Naive thymus-derived CD4-positive, alpha-beta T cell (primary cell): ENCODE measurements around the gene NINJ1. TPM values are rescaled to one million over a fixed set of nuclear protein-coding genes. Genes with fewer than 3 reads are reported as not detected.

Experiments
- ATAC-seq: fragments of 150-1000 bp; cut with Tn5 transposase; 2 replicates; pipeline ENCODE4 v1.10.0; 2021; ENCODE audit warnings: mild to moderate bottlenecking, moderate library complexity
- CTCF ChIA-PET: fragments of 350-600 bp; sonication (Branson Sonifier 250); formaldehyde crosslinking; loops from one replicate; lab custom pipeline; 2021; ENCODE audit warnings: antibody characterized with exemption; lab: Charles Lee
- POLR2A ChIA-PET: fragments of 350-600 bp; sonication (Branson Sonifier 250); formaldehyde crosslinking; loops from one replicate; lab custom pipeline; 2021; ENCODE audit warnings: antibody characterized with exemption, inconsistent platforms; lab: Charles Lee
- DNase-seq, 9 donors: peaks; one replicate each; pipeline versions ENCODE4 v3.0.0 to v3.0.0-alpha.2; 2020 to 2022; ENCODE audit warnings: mixed read lengths in 1 of 9
- H3K27ac ChIP-seq: one replicate; pipeline ENCODE4 v1.7.0; 2013; ENCODE audit warnings: mild to moderate bottlenecking, low read depth, low read length, moderate library complexity
- H3K27me3 ChIP-seq, 2 donors: one replicate each; pipeline ENCODE4 v1.7.0; 2013; ENCODE audit warnings: low read length in 2 of 2, mild to moderate bottlenecking in 2 of 2, moderate library complexity in 2 of 2; ENCODE audit not compliant: control insufficient read depth in 2 of 2, insufficient read depth in 2 of 2
- H3K36me3 ChIP-seq, 3 experiments: 1 replicate in 2 of 3; 2 replicates in 1 of 3; pipeline ENCODE4 v1.7.0; 2013; ENCODE audit warnings: low read length in 3 of 3, mild to moderate bottlenecking in 3 of 3, moderate library complexity in 1 of 3; ENCODE audit not compliant: insufficient read depth in 3 of 3, control insufficient read depth in 2 of 3
- H3K4me1 ChIP-seq, 2 donors: one replicate each; pipeline ENCODE4 v1.7.0; 2013; ENCODE audit warnings: low read length in 2 of 2, mild to moderate bottlenecking in 2 of 2, moderate library complexity in 1 of 2; ENCODE audit not compliant: control insufficient read depth in 2 of 2, insufficient read depth in 2 of 2
- H3K4me3 ChIP-seq: 2 replicates; pipeline ENCODE4 v1.7.0; 2013; ENCODE audit warnings: mild to moderate bottlenecking, low read length
- H3K9me3 ChIP-seq, 3 experiments: 1 replicate in 2 of 3; 2 replicates in 1 of 3; pipeline ENCODE4 v1.7.0; 2013; ENCODE audit warnings: low read length in 3 of 3; ENCODE audit not compliant: control insufficient read depth in 2 of 3
- H3K27ac Mint-ChIP-seq, 9 donors: one replicate each; pipeline ENCODE4 v1.8.0; 2020 to 2022; ENCODE audit warnings: mixed read lengths in 9 of 9, mild to moderate bottlenecking in 8 of 9, moderate library complexity in 5 of 9, inconsistent platforms in 2 of 9
- H3K27me3 Mint-ChIP-seq, 5 donors: one replicate each; pipeline ENCODE4 v1.8.0; 2021 to 2022; ENCODE audit warnings: mixed read lengths in 5 of 5, mild to moderate bottlenecking in 1 of 5
- H3K36me3 Mint-ChIP-seq, 5 donors: one replicate each; pipeline ENCODE4 v1.8.0; 2020 to 2022; ENCODE audit warnings: mixed read lengths in 5 of 5, mild to moderate bottlenecking in 3 of 5, inconsistent platforms in 1 of 5
- H3K4me1 Mint-ChIP-seq, 7 donors: one replicate each; pipeline ENCODE4 v1.8.0; 2020 to 2022; ENCODE audit warnings: mixed read lengths in 7 of 7, mild to moderate bottlenecking in 3 of 7, inconsistent platforms in 1 of 7
- H3K4me3 Mint-ChIP-seq, 10 donors: one replicate each; pipeline ENCODE4 v1.8.0; 2020 to 2022; ENCODE audit warnings: mild to moderate bottlenecking in 10 of 10, mixed read lengths in 10 of 10, moderate library complexity in 6 of 10, inconsistent platforms in 2 of 10
- H3K9me3 Mint-ChIP-seq, 11 donors: one replicate each; pipeline ENCODE4 v1.8.0; 2020 to 2022; ENCODE audit warnings: mixed read lengths in 11 of 11, mild to moderate bottlenecking in 4 of 11, inconsistent platforms in 1 of 11, moderate library complexity in 1 of 11
- intact Hi-C, 2 donors: fragments of 100-400 bp; cut with micrococcal nuclease; formaldehyde crosslinking; loops; one replicate each; pipeline ENCODE4 v1.15.1; 2023
- polyA plus RNA-seq, 2 donors: library from polyadenylated mRNA; unstranded; fragments of 300-500 nt; fragmentation: Illumina TruSeq; gene quantifications; one replicate each; pipeline ENCODE4 v1.2.3, GENCODE V29; 2021
- total RNA-seq, 6 experiments: library from RNA in 5 of 6; stranded (reverse) in 5 of 6; gene quantifications; 1 replicate in 5 of 6; 2 replicates in 1 of 6; pipeline ENCODE4 v1.2.3 and lab custom pipeline; 2021 to 2026

The NINJ1 gene
- total and polyA plus RNA-seq, 7 experiments from 2014 or later: 30.7 to 163 (median 113) TPM

DNA sequence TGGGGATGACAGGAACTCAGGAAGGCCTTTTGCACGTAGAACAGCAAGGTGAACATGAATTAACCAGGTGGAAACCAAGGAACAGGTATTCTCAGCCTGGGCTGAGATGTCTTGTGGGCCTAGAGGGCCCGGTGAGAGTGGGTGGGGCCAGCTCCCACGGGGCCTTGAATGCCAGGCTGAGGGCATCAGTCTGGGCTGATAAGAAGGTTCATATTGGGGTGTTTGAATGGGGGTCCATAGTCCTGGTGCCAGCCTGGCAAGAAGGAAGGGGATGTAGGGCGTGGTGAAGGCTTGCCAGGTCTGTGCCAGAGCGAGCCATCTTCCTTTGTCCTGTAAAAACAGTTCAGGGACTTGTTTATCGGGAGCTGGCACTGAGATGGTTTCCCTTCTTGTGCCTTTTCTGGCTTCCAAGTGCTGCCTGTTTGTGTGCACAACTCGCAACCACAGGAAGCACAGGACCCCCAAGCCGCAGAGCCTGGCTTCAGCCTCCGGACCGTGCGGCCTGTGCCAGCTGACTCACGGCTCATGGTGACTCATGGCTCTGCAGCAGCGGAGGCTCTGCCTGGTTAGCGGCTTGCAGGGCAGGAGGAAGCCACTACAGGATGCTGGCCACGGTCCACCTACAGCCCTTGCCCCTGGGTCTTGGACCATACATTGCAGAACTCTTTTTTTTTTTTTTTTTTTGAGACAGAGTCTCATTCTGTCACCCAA, 35.7 kb downstream of the NINJ1 start:
- H3K27ac ChIP-seq: peak overlapping the region; percentile 93
- peak overlapping the region; percentile 71 for H3K4me3 ChIP-seq
- ChIA-PET POLR2A (interaction anchor here (0.8 to 6.4 kb wide), 14 partner anchors 9 to 134 kb away, joined by 3 to 60 read pairs (median 6); no protein-coding TSS in a partner anchor), CTCF (interaction anchor here (0.7 to 1.3 kb wide), 6 partner anchors 9 to 468 kb away, joined by 3 read pairs; partner anchors contain the start of gene WNK2)
- Mint-ChIP-seq H3K36me3 (peaks cover 0 to 20% (median 5%) of the 10 kb centered on the region in 5 donors), H3K27me3 (no peaks in the 10 kb centered on the region), H3K27ac (peak overlapping the region; percentile 82 to 96 (median 90)), H3K4me1 (peaks cover 45 to 75% (median 63%) of the 10 kb centered on the region in 7 donors), H3K4me3 (peak overlapping the region; percentile 83 to 95 (median 90)), H3K9me3 (peaks cover 0 to 5% (median 1%) of the 10 kb centered on the region in 11 donors)
- H3K36me3 ChIP-seq: no peaks in the 10 kb centered on the region
- DNase-seq (peak in 1 of 9 donors; percentile 66), ATAC-seq (no peak)
- peaks cover 46 to 55% of the 10 kb centered on the region in 2 donors for H3K4me1 ChIP-seq
- no peaks in the 10 kb centered on the region for H3K27me3 ChIP-seq
- intact Hi-C loops: loop anchor here (5.0 to 10.0 kb wide), 5 partner anchors 221 to 981 kb away; partner anchors contain the start of genes CENPP (in 1 of the 2), NOL8 (in 1 of the 2), SPTLC1 (in 1 of the 2) and ZNF484 (in 1 of the 2)
- no peaks in the 10 kb centered on the region for H3K9me3 ChIP-seq

DNA sequence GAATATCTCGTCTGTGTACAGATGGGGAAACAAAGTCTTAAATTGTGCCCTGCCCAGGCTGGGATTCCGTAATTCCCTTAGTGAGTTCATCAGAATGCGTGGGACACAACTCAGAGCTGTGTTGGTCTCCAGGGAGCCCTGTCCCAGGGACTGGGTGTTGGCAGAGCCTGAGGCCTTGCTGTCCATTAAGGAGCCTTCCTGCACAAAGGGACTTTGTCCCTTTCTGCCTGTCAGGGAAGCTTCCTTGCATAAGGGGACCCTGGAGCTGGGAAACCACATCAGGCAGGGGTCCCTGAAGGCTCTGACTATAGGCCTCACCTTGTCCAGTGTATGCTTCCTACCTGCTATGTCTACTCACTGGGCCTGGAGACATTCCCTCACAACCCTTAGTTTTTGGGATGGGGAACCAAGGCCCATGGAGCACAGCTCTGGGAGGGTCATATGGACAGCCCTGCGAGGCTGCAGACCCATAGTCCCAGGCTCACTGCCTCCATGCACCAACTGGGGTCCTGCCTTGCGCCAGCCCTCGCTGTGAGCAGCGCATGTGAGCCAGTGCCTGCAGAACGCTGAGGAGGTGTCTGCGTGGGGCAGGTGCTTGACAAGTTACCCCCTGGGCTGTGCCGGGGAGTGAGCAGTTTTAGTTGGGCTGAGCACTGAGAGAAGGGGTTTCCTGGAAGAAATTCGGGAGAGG, 36.4 kb downstream of the NINJ1 start:
- H3K27ac Mint-ChIP-seq: peak overlapping the region; percentile 82 to 96 (median 90)
- Histone ChIP-seq H3K9me3 (no peaks in the 10 kb centered on the region), H3K4me3 (peak overlapping the region; percentile 71), H3K27ac (peak overlapping the region; percentile 93), H3K27me3 (no peaks in the 10 kb centered on the region), H3K36me3 (no peaks in the 10 kb centered on the region), H3K4me1 (peaks cover 46 to 58% of the 10 kb centered on the region in 2 donors)
- H3K4me3 Mint-ChIP-seq: peak overlapping the region; percentile 83 to 95 (median 90)
- ChIA-PET CTCF (interaction anchor here (0.7 to 1.5 kb wide), 5 partner anchors 10 to 113 kb away, joined by 3 to 4 read pairs (median 3); no protein-coding TSS in a partner anchor), POLR2A (interaction anchor here (0.5 to 6.4 kb wide), 14 partner anchors 9 to 134 kb away, joined by 3 to 60 read pairs (median 4); no protein-coding TSS in a partner anchor)
- H3K27me3 Mint-ChIP-seq: no peaks in the 10 kb centered on the region
- H3K9me3 Mint-ChIP-seq: peaks cover 0 to 2% (median 0%) of the 10 kb centered on the region in 11 donors
- peaks cover 0 to 18% (median 4%) of the 10 kb centered on the region in 5 donors for H3K36me3 Mint-ChIP-seq
- no peak for ATAC-seq
- H3K4me1 Mint-ChIP-seq: peaks cover 46 to 75% (median 63%) of the 10 kb centered on the region in 7 donors
- DNase-seq: no peak
- intact Hi-C loops: loop anchor here (2.0 to 10.0 kb wide), 6 partner anchors 141 to 980 kb away; partner anchors contain the start of genes CENPP (in 1 of the 2), NOL8 (in 1 of the 2), SPTLC1 (in 1 of the 2) and ZNF484 (in 1 of the 2)

DNA sequence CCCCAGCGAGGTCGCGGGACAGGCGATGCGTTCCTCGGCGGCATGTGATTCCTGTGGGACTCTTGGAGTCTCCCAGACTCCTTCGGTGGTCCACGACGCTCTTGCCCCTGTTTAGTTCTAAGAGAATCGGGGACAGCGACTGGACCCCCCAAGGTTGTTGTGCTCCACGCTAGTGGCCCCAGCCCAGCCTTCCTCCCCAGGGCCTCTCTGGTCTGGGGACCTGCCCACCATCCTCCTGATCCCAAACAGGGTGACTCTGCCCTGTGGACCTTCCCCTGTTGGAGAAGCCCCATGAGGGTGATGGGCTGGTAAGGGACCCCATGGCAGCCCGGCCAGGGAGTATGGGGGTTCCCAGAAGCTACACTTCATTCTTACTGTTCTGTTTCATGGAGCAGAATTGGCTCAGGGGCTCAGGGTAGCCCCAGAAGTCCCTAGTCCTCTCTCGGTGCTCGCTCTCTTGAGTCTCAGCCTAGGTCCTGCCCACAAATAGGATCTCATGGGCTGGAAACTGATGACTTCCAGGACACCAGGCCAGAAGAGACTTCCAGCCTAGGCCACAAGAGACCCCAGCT, 37.2 kb downstream of the NINJ1 start:
- ATAC-seq (no peak), DNase-seq (no peak)
- POLR2A ChIA-PET: interaction anchor here (0.5 to 6.4 kb wide), 14 partner anchors 10 to 133 kb away, joined by 3 to 60 read pairs (median 5); no protein-coding TSS in a partner anchor
- Mint-ChIP-seq H3K4me1 (peaks cover 47 to 75% (median 64%) of the 10 kb centered on the region in 7 donors), H3K36me3 (peaks cover 0 to 18% (median 4%) of the 10 kb centered on the region in 5 donors), H3K27ac (peak overlapping the region; percentile 82 to 96 (median 90)), H3K4me3 (peak overlapping the region; percentile 83 to 95 (median 90)), H3K27me3 (no peaks in the 10 kb centered on the region), H3K9me3 (peaks cover 0 to 5% (median 0%) of the 10 kb centered on the region in 11 donors)
- no peaks in the 10 kb centered on the region for H3K36me3 ChIP-seq
- peak overlapping the region; percentile 71 for H3K4me3 ChIP-seq
- H3K4me1 ChIP-seq: peaks cover 41 to 58% of the 10 kb centered on the region in 2 donors
- no peaks in the 10 kb centered on the region for H3K9me3 ChIP-seq
- CTCF ChIA-PET: interaction anchor here (1.0 to 1.5 kb wide), 3 partner anchors 12 to 69 kb away, joined by 3 to 4 read pairs (median 4); no protein-coding TSS in a partner anchor
- no peaks in the 10 kb centered on the region for H3K27me3 ChIP-seq
- intact Hi-C loops: loop anchor here (1.0 to 10.0 kb wide), 18 partner anchors 8 to 980 kb away; partner anchors contain the start of genes ZNF484 (in 2 of the 2), CENPP (in 1 of the 2), FAM120A (in 1 of the 2) and FAM120AOS (in 1 of the 2)
- peak overlapping the region; percentile 93 for H3K27ac ChIP-seq

DNA sequence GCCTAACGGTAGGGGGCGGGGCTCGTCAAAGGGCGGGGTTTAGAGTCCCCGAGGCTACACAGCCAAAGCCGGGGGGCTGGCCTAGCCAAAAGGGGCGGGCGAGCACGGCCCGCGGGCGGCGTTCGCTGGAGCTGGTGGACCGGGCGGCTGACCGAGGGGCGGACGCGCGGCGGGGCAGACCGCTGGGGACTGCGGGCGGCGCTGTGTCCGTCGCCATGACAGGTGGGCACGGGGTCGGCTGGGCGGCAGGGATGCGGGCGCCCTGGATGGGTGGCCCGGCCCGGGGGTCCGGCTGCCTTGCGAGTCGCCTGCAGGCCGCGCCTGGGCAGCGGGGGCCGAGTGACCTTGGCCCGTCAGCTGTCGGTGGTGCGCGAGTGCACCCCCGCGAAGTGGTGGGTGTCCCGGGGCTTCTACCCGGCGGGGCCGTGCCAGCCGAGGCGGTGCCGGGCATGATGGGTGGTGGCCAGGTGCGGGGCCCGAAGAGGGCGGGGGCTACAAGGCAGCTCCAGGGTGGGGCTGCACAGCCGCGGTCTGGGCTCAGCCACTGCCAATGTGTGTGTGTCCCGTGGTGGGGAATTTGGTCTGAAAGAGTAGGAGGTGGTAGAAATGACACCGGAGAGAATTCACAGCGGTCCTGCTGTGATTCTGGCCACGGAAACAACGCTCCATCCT, 37.8 kb downstream of the NINJ1 start, which contains the start of gene CARD19:
Gene CARD19 (plus strand): TSS at position 87 of the 672 bp plus-strand sequence. CDS start 129 bp downstream, at position 216.
- Histone ChIP-seq H3K27ac (peak within 1 kb of the TSS; percentile 93), H3K27me3 (no peaks in the 10 kb centered on the region), H3K9me3 (no peaks in the 10 kb centered on the region), H3K4me1 (peaks cover 41 to 58% of the 10 kb centered on the region in 2 donors), H3K4me3 (peak within 1 kb of the TSS; percentile 72), H3K36me3 (no peaks in the 10 kb centered on the region)
- H3K4me1 Mint-ChIP-seq: peaks cover 47 to 82% (median 70%) of the 10 kb centered on the region in 7 donors
- intact Hi-C loops: loop anchor here (1.0 to 10.0 kb wide), 18 partner anchors 9 to 979 kb away; partner anchors contain the start of genes ZNF484 (in 2 of the 2), CENPP (in 1 of the 2), FAM120A (in 1 of the 2) and FAM120AOS (in 1 of the 2)
- no peaks in the 10 kb centered on the region for H3K27me3 Mint-ChIP-seq
- H3K4me3 Mint-ChIP-seq: peak within 1 kb of the TSS; percentile 83 to 95 (median 91)
- no peak for ATAC-seq
- ChIA-PET CTCF (interaction anchor here (1.0 to 1.5 kb wide), 2 partner anchors 13 to 68 kb away, joined by 4 read pairs; no protein-coding TSS in a partner anchor), POLR2A (interaction anchor here (0.9 to 6.4 kb wide), 13 partner anchors 11 to 133 kb away, joined by 3 to 60 read pairs (median 6); partner anchors contain the start of gene NINJ1)
- peak in 2 of 9 donors; percentile 45 to 64 for DNase-seq
- peak within 1 kb of the TSS; percentile 94 to 99 (median 96) for H3K27ac Mint-ChIP-seq
- peaks cover 0 to 22% (median 4%) of the 10 kb centered on the region in 5 donors for H3K36me3 Mint-ChIP-seq
- H3K9me3 Mint-ChIP-seq: peaks cover 0 to 8% (median 0%) of the 10 kb centered on the region in 11 donors
